K562 (cell line): ENCODE measurements around the gene EBI3. TPM values are rescaled to one million over a fixed set of nuclear protein-coding genes. Genes with fewer than 3 reads are reported as not detected.

ENCODE experiments used
- ATAC-seq: fragments of 200-7000 bp; cut with Tn5 transposase; 3 replicates; pipeline ENCODE4 v1.9.1; 2020; ENCODE audit warnings: moderate library complexity
- BruUV-seq: library from RNA; stranded (reverse); fragments of 400-500 nt; replicated peaks from 2 replicates; lab custom pipeline; 2021; lab: Mats Ljungman, UMichigan
- CTCF ChIA-PET: fragments of 300-600 bp; formaldehyde crosslinking; extraction: SDS; loops from one replicate; lab custom pipeline; 2021; ENCODE audit warnings: low intra/inter-chr PET ratio; lab: Yijun Ruan, JAX
- POLR2A ChIA-PET: fragments of 300-600, 350-650 bp; sonication (Branson Sonifier 250); formaldehyde crosslinking; extraction: SDS; loops from one replicate; lab custom pipeline; 2021; ENCODE audit warnings: antibody characterized with exemption, inconsistent platforms; lab: Yijun Ruan, JAX
- DNase-seq, 4 experiments: peaks; one replicate each; pipeline versions ENCODE4 v3.0.0 to v3.0.0-alpha.2; 2011 to 2018; ENCODE audit warnings: low spot score in 3 of 4, mixed read lengths in 3 of 4; ENCODE audit errors: extremely low read depth in 1 of 4
- FAIRE-seq: peaks from 2 replicates; lab custom pipeline; 2011; peaks lifted over from hg19 to GRCh38; lab: Jason Lieb, UNC
- H2AFZ ChIP-seq: 2 replicates; pipeline ENCODE4 v1.6.0; 2011; ENCODE audit warnings: low read depth, low read length, control low read depth, inconsistent platforms
- H3K27ac ChIP-seq: fragments of 200-600 bp; 3 replicates; pipeline ENCODE4 v1.8.0; 2011; ENCODE audit warnings: low read depth, mild to moderate bottlenecking, control low read depth, inconsistent platforms, low read length, moderate library complexity, mixed read lengths; ENCODE audit errors: extremely low read depth
- H3K27me3 ChIP-seq, 2 experiments: fragments of 300-600 bp in 1 of 2; 2 replicates in 1 of 2; 3 replicates in 1 of 2; pipeline versions ENCODE4 v1.6.0 to v1.8.0; 2011; ENCODE audit warnings: inconsistent platforms in 2 of 2, low read length in 2 of 2, mild to moderate bottlenecking in 1 of 2, mixed read lengths in 1 of 2, moderate library complexity in 1 of 2; ENCODE audit not compliant: control insufficient read depth in 2 of 2, insufficient read depth in 2 of 2
- H3K36me3 ChIP-seq: fragments of 300-600 bp; 3 replicates; pipeline ENCODE4 v1.8.0; 2011; ENCODE audit warnings: mild to moderate bottlenecking, low read length, inconsistent platforms; ENCODE audit not compliant: control insufficient read depth, insufficient read depth
- H3K4me1 ChIP-seq, 2 experiments: fragments of 200-600 bp in 1 of 2; replicated peaks in 1 of 2; 2 replicates in 1 of 2; 3 replicates in 1 of 2; pipeline versions ENCODE4 v1.5.1 to v1.8.0; 2011; ENCODE audit warnings: inconsistent platforms in 2 of 2, low read length in 2 of 2, mild to moderate bottlenecking in 1 of 2, mixed read lengths in 1 of 2, moderate library complexity in 1 of 2; ENCODE audit not compliant: control insufficient read depth in 2 of 2, insufficient read depth in 2 of 2
- H3K4me2 ChIP-seq: 2 replicates; pipeline ENCODE4 v1.6.1; 2011; ENCODE audit warnings: low read length, control low read depth, inconsistent platforms, mixed read lengths; ENCODE audit not compliant: insufficient read depth
- H3K4me3 ChIP-seq: fragments of 200-600 bp; sonication (generic), shearing (Covaris generic); 2 replicates; pipeline ENCODE4 v1.5.1; 2016; ENCODE audit warnings: control low read depth, inconsistent platforms
- H3K79me2 ChIP-seq: fragments of 200-600 bp; 3 replicates; pipeline ENCODE4 v1.8.0; 2011; ENCODE audit warnings: low read length, inconsistent platforms; ENCODE audit not compliant: control insufficient read depth, insufficient read depth
- H3K9ac ChIP-seq, 2 experiments: 2 replicates each; pipeline versions ENCODE4 v1.6.0 to v1.6.1; 2011; ENCODE audit warnings: low read depth in 2 of 2, low read length in 2 of 2, control low read depth in 1 of 2, inconsistent platforms in 1 of 2, mild to moderate bottlenecking in 1 of 2, mixed read lengths in 1 of 2; ENCODE audit not compliant: insufficient read depth in 1 of 2
- H3K9me1 ChIP-seq: one replicate; pipeline ENCODE4 v1.6.0; 2011; ENCODE audit warnings: inconsistent platforms, mild to moderate bottlenecking, low read length, moderate library complexity; ENCODE audit not compliant: control insufficient read depth, insufficient read depth
- H3K9me3 ChIP-seq: replicated peaks from 2 replicates; pipeline ENCODE4 v1.5.1; 2011; ENCODE audit warnings: low read depth, low read length, inconsistent platforms; ENCODE audit not compliant: control insufficient read depth, insufficient read depth
- H4K20me1 ChIP-seq: replicated peaks from 2 replicates; pipeline ENCODE4 v1.6.1; 2011; ENCODE audit warnings: low read length, inconsistent platforms, mixed read lengths; ENCODE audit not compliant: control insufficient read depth, insufficient read depth
- CBX3 ChIP-seq, 2 experiments: IDR thresholded peaks; 1 replicate in 1 of 2; 2 replicates in 1 of 2; pipeline ENCODE4 v1.6.1; 2012; ENCODE audit warnings: inconsistent platforms in 2 of 2, low read length in 2 of 2, borderline replicate concordance in 1 of 2, control low read depth in 1 of 2
- CHD1 ChIP-seq: fragments of 200-600 bp; sonication (generic); IDR thresholded peaks from one replicate; pipeline ENCODE4 v1.6.1; 2012; ENCODE audit warnings: mild to moderate bottlenecking, moderate library complexity, low read length, inconsistent platforms
- ELF4 ChIP-seq: fragments of 450-650 bp; formaldehyde crosslinking; IDR thresholded peaks from 2 replicates; pipeline ENCODE4 v1.4.0; 2022; ENCODE audit warnings: missing genetic modification characterization
- EP300 ChIP-seq: IDR thresholded peaks from 2 replicates; pipeline ENCODE4 v1.6.1; 2012; ENCODE audit warnings: low read length, improper control_type of control experiment
- ESRRB ChIP-seq: fragments of 250-450 bp; sonication (Bioruptor Pico); IDR thresholded peaks from 2 replicates; pipeline ENCODE4 v1.5.0; 2020; ENCODE audit warnings: mild to moderate bottlenecking, moderate library complexity, borderline replicate concordance
- MAZ ChIP-seq, 2 experiments: fragments of 450-650 bp in 1 of 2; sonication (generic) in 1 of 2; formaldehyde crosslinking; IDR thresholded peaks in 1 of 2; conservative IDR thresholded peaks in 1 of 2; 2 replicates each; pipeline versions ENCODE4 v1.4.0 to v1.5.0; 2020; ENCODE audit warnings: mild to moderate bottlenecking in 1 of 2, missing genetic modification reagents in 1 of 2
- NCOA1 ChIP-seq: fragments of 450-650 bp; IDR thresholded peaks from 2 replicates; pipeline ENCODE4 v1.6.1; 2016; ENCODE audit warnings: low read depth
- NELFE ChIP-seq: IDR thresholded peaks from 2 replicates; pipeline ENCODE4 v1.6.1; 2011; ENCODE audit warnings: mild to moderate bottlenecking; ENCODE audit not compliant: insufficient read depth, insufficient read length
- NFYB ChIP-seq: IDR thresholded peaks from 2 replicates; pipeline ENCODE4 v1.6.1; 2011; ENCODE audit warnings: mild to moderate bottlenecking, moderate library complexity; ENCODE audit not compliant: insufficient read length; ENCODE audit errors: extremely low read depth
- RFX1 ChIP-seq: fragments of 450-650 bp; IDR thresholded peaks from 2 replicates; pipeline ENCODE4 v1.6.1; 2016; ENCODE audit warnings: mild to moderate bottlenecking, moderate library complexity
- SAFB2 ChIP-seq: fragments of 200-400 bp; formaldehyde crosslinking; IDR thresholded peaks from 2 replicates; pipeline ENCODE4 v1.6.1; 2018; ENCODE audit warnings: borderline replicate concordance, low read length, low read depth, moderate library complexity; ENCODE audit not compliant: severe bottlenecking
- SMARCB1 ChIP-seq: IDR thresholded peaks from 2 replicates; pipeline ENCODE4 v1.6.1; 2011; ENCODE audit warnings: improper control_type of control experiment, low read depth; ENCODE audit not compliant: insufficient read length
- SRSF7 ChIP-seq: fragments of 200-400 bp; formaldehyde crosslinking; optimal IDR thresholded peaks from 2 replicates; pipeline ENCODE3; 2017; ENCODE audit warnings: mild to moderate bottlenecking, low read depth, low read length
- TOE1 ChIP-seq, 2 experiments: fragments of 450-650 bp in 1 of 2; sonication (generic) in 1 of 2; formaldehyde crosslinking in 1 of 2; IDR thresholded peaks; 2 replicates each; pipeline versions ENCODE4 v1.7.1 to v1.8.0; 2016 to 2022; ENCODE audit warnings: borderline replicate concordance in 2 of 2, mild to moderate bottlenecking in 2 of 2, antibody characterized with exemption in 1 of 2, inconsistent platforms in 1 of 2, low read depth in 1 of 2, missing genetic modification reagents in 1 of 2, moderate library complexity in 1 of 2
- ZKSCAN8 ChIP-seq: fragments of 200-800 bp; sonication (Bioruptor generic); IDR thresholded peaks from 2 replicates; pipeline ENCODE4 v1.6.1; 2016; ENCODE audit warnings: missing genetic modification characterization, missing compliant biosample characterization
- ZNF354B ChIP-seq: fragments of 250-450 bp; sonication (Bioruptor Pico); IDR thresholded peaks from 2 replicates; pipeline ENCODE4 v1.4.0; 2020
- WGBS: fragments of 100-300 bp; shearing (Covaris generic); methylation state at CpG from one replicate; pipeline ENCODE4 v1.1.6; 2016; ENCODE audit warnings: low coverage, mixed read lengths; ENCODE audit not compliant: insufficient coverage; ENCODE audit errors: missing lambda C conversion rate; 5-methylcytosine and 5-hydroxymethylcytosine counted together
- in situ Hi-C: fragments of 300-500 bp; cut with MboI; formaldehyde crosslinking; loops from 4 replicates; pipeline ENCODE4 v1.15.0; 2018; ENCODE audit warnings: inconsistent platforms, mixed read lengths
- intact Hi-C: fragments of 100-400 bp; cut with micrococcal nuclease; formaldehyde crosslinking; loops from 2 replicates; pipeline ENCODE4 v1.14.2; 2022
- polyA plus RNA-seq, 8 experiments: library from polyadenylated mRNA; depleted of rRNA in 4 of 8; stranded (reverse) in 5 of 8; unstranded in 3 of 8; fragments of >200 nt; fragmentation: Nextera tagmentation in 2 of 8; fragmentation: Illumina TruSeq in 1 of 8; extraction: Ambion mirVana in 2 of 8; extraction: Trizol in 1 of 8; gene quantifications; 2 replicates each; pipeline versions ENCODE4 v1.2.1 to v1.2.3, GENCODE V29; 2011 to 2014; ENCODE audit warnings: inconsistent platforms in 1 of 8, missing spikeins in 1 of 8
- total RNA-seq, 7 experiments: library from RNA; depleted of rRNA in 6 of 7; stranded (reverse); fragments of >200 nt in 6 of 7; fragmentation: Illumina TruSeq in 2 of 7; extraction: Trizol in 2 of 7; gene quantifications; 2 replicates each; pipeline versions ENCODE4 v1.2.1 to v1.2.3, GENCODE V29; 2011 to 2021; ENCODE audit warnings: low replicate concordance in 1 of 7

The EBI3 gene
- total and polyA plus RNA-seq, 9 of the 15 experiments (the other 6 are each of a cell fraction or from before 2014, with no cell fraction given) = 0.08 to 0.35 (median 0.22) TPM; not detected in 6

GRCh38 chr19:4278010-4278409 is 48.7 kb downstream of the EBI3 start:
- H3K4me1 ChIP-seq = peaks cover 0 to 19% of the 10 kb centered on the region in 2 experiments; a peak in 4 of 5 replicates
- H2AFZ ChIP-seq = no peak overlapping the region
- H3K79me2 ChIP-seq = no peaks in the 10 kb centered on the region
- WGBS = 17% methylated on average over 4 of the region's 4 CpGs
- ChIA-PET CTCF (no interaction called here), POLR2A (interaction anchor here (0.6 to 1.6 kb wide), 4 partner anchors 10 to 67 kb away, joined by 3 to 4 read pairs (median 3); no protein-coding TSS in a partner anchor)
- H3K27me3 ChIP-seq = peaks cover 13 to 22% of the 10 kb centered on the region in 2 experiments; a peak in 4 of 5 replicates
- no peaks in the 10 kb centered on the region for H3K36me3 ChIP-seq
- TF ChIP-seq RFX1 (no peak), EP300 (no peak), SMARCB1 (no peak), CBX3 (IDR thresholded peaks at IDR 0.05; ENCODE audit: borderline replicate concordance in 1 of 2, low read length in 2 of 2) (no peak), ELF4 (CRISPR knock-in tag) (no peak), SRSF7 (no peak), ZKSCAN8 (CRISPR knock-in tag) (no peak), CHD1 (no peak), NELFE (no peak), MAZ (CRISPR knock-in tag; conservative IDR thresholded peaks at IDR 0.05 in 1 of 2, IDR thresholded peaks at IDR 0.05 in 1 of 2) (no peak), TOE1 (IDR thresholded peaks at IDR 0.05; ENCODE audit: borderline replicate concordance) (no peak), TOE1 (CRISPR knock-in tag; IDR thresholded peaks at IDR 0.05; ENCODE audit: borderline replicate concordance, low read depth) (no peak), ESRRB (CRISPR knock-in tag) (no peak), NFYB (no peak), NCOA1 (no peak), ZNF354B (CRISPR knock-in tag) (no peak), SAFB2 (no peak)
- no peaks in the 10 kb centered on the region for H3K9me1 ChIP-seq
- no peak overlapping the region; a peak in 1 of 4 replicates for H3K9ac ChIP-seq
- BruUV-seq = no TSS peak
- H3K27ac ChIP-seq = no peak overlapping the region
- in situ Hi-C loops (loop anchor here (10.0 kb wide), 1 partner anchor 67 kb away; the partner anchor contains the start of gene MPND), intact Hi-C loops (no loop called here)
- no peak overlapping the region for H3K4me2 ChIP-seq
- 0 out of 3 replicates have a peak, but pooled peaks have one; percentile 19 for ATAC-seq
- no peak overlapping the region for H3K4me3 ChIP-seq
- no peak for DNase-seq
- H4K20me1 ChIP-seq = 0 out of 2 replicates have a peak, but pooled peaks cover 3% of the 10 kb centered on the region
- no peaks in the 10 kb centered on the region for H3K9me3 ChIP-seq
- FAIRE-seq = no peak
